ENCODE measurements around the gene CD96. TPM values are rescaled to one million over a fixed set of nuclear protein-coding genes. Genes with fewer than 3 reads are reported as not detected.

CD96 gene
- total RNA-seq, 3 donors from 2014 or later, result 1.4 to 8.2 (median 6.2) TPM

GRCh38 chr3:111591555-111591954 lies 49.6 kb downstream of the CD96 start:
- intact Hi-C loops (cut with DNase I; ENCODE audit: low total_unique reads), result no loop called here
- H3K27me3 ChIP-seq, result no peaks in the 10 kb centered on the region
- no peaks in the 10 kb centered on the region for H3K4me1 ChIP-seq
- H3K27ac ChIP-seq, result no peak overlapping the region
- H3K36me3 ChIP-seq, result no peaks in the 10 kb centered on the region
- no peak for TF ChIP-seq POLR2AphosphoS5 (IDR thresholded peaks at IDR 0.05)
- TF ChIP-seq, protein P1, sequence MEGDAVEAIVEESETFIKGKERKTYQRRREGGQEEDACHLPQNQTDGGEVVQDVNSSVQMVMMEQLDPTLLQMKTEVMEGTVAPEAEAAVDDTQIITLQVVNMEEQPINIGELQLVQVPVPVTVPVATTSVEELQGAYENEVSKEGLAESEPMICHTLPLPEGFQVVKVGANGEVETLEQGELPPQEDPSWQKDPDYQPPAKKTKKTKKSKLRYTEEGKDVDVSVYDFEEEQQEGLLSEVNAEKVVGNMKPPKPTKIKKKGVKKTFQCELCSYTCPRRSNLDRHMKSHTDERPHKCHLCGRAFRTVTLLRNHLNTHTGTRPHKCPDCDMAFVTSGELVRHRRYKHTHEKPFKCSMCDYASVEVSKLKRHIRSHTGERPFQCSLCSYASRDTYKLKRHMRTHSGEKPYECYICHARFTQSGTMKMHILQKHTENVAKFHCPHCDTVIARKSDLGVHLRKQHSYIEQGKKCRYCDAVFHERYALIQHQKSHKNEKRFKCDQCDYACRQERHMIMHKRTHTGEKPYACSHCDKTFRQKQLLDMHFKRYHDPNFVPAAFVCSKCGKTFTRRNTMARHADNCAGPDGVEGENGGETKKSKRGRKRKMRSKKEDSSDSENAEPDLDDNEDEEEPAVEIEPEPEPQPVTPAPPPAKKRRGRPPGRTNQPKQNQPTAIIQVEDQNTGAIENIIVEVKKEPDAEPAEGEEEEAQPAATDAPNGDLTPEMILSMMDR (IDR thresholded peaks at IDR 0.05), result no peak
- no peak for TF ChIP-seq POLR2A (IDR thresholded peaks at IDR 0.05)
- no peak overlapping the region for H3K4me3 ChIP-seq
- H3K9me3 ChIP-seq, result no peaks in the 10 kb centered on the region
- no peak for DNase-seq (ENCODE audit: low spot score in 2 of 2)

DNA sequence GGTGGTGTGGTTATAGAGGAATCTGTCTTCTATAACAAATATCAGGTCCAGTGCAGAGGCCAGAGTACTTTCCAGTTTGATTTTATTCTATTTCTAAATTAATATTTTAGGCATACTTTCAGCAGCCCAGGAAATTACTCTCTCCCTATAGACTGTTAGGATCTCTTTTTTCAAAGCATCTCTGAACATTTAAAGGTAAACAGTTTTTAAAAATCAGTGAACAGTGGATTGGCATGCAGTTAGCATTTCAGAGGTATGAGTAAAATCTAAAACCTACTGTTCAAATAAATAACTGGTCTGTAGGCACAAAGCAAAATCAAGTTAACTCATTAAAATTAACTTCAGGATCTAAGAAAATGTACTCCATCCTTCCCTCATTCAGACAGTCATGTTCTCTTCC lies 50.1 kb downstream of the CD96 start:
- Histone ChIP-seq H3K27ac (no peak overlapping the region), H3K9me3 (no peaks in the 10 kb centered on the region), H3K4me1 (no peaks in the 10 kb centered on the region), H3K27me3 (no peaks in the 10 kb centered on the region), H3K4me3 (no peak overlapping the region), H3K36me3 (no peaks in the 10 kb centered on the region)
- no peak for TF ChIP-seq POLR2AphosphoS5 (IDR thresholded peaks at IDR 0.05)
- TF ChIP-seq POLR2A (IDR thresholded peaks at IDR 0.05), result no peak
- TF ChIP-seq, protein P1 (IDR thresholded peaks at IDR 0.05), result no peak
- intact Hi-C loops (cut with DNase I; ENCODE audit: low total_unique reads), result no loop called here
- no peak for DNase-seq (ENCODE audit: low spot score in 2 of 2)

- no peak for DNase-seq (ENCODE audit: low spot score in 2 of 2)
- no peaks in the 10 kb centered on the region for H3K27me3 ChIP-seq
- intact Hi-C loops (cut with DNase I; ENCODE audit: low total_unique reads), result no loop called here
- no peaks in the 10 kb centered on the region for H3K9me3 ChIP-seq
- no peaks in the 10 kb centered on the region for H3K4me1 ChIP-seq
- H3K36me3 ChIP-seq, result no peaks in the 10 kb centered on the region
- TF ChIP-seq POLR2AphosphoS5 (IDR thresholded peaks at IDR 0.05) (no peak), POLR2A (IDR thresholded peaks at IDR 0.05) (no peak)
- TF ChIP-seq, protein P1 (IDR thresholded peaks at IDR 0.05), result no peak
- no peak overlapping the region for H3K4me3 ChIP-seq
- no peak overlapping the region for H3K27ac ChIP-seq
These were observed 50.9 kb downstream of the CD96 start for GRCh38 chr3:111592936-111593335.

DNA sequence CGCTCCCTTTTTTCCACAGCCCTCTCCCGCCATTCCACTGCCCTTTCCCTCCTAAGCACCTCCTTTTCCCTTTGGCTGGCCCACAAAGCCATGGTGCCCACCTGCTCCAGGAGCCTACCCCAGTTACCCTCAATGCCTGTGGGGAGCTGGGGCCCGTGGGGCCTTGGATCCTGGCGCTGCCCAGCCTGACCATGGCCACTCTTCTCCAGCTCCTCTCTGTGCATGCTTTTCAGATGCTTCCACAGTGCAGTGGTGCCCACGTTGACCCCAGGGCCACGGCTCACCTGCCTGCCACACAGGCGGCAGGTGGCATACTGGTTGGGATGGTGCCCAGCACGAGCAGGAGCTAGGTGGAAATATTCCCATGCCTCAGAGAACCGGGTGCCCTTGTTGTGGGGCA lies 51.7 kb downstream of the CD96 start:
- Histone ChIP-seq H3K27ac (no peak overlapping the region), H3K4me3 (no peak overlapping the region), H3K4me1 (no peaks in the 10 kb centered on the region), H3K36me3 (no peaks in the 10 kb centered on the region), H3K9me3 (no peaks in the 10 kb centered on the region), H3K27me3 (no peaks in the 10 kb centered on the region)
- intact Hi-C loops (cut with DNase I; ENCODE audit: low total_unique reads), result no loop called here
- TF ChIP-seq, protein P1 (IDR thresholded peaks at IDR 0.05), result no peak
- TF ChIP-seq POLR2AphosphoS5 (IDR thresholded peaks at IDR 0.05) (no peak), POLR2A (IDR thresholded peaks at IDR 0.05) (no peak)
- DNase-seq (ENCODE audit: low spot score in 2 of 2), result no peak

DNA sequence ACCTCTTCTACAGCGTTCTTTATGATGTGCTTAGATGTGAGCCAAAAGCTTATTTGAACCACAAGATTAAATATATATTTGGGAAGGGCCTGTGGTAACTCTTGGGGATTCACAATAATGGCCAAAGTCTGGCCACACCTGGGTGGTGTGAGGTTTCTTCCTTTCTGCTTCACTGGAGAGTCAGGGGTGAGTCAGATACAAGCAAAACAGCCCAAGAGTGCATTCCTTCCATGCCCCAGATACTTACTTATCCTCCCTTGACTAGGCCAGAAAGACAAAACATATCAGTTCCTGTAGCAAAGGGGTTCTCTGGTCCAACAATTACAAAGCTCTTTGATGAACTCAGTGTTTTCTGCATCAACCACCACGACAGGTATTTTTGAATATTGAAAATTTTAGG lies 52.2 kb downstream of the CD96 start:
- H3K4me3 ChIP-seq, result no peak overlapping the region

More for the DNA sequence above, 52.2 kb downstream of the CD96 start:
- Histone ChIP-seq H3K9me3 (no peaks in the 10 kb centered on the region), H3K4me1 (no peaks in the 10 kb centered on the region), H3K36me3 (no peaks in the 10 kb centered on the region), H3K27me3 (no peaks in the 10 kb centered on the region), H3K27ac (no peak overlapping the region)
- no peak for DNase-seq (ENCODE audit: low spot score in 2 of 2)
- no peak for TF ChIP-seq POLR2A (IDR thresholded peaks at IDR 0.05)
- no peak for TF ChIP-seq POLR2AphosphoS5 (IDR thresholded peaks at IDR 0.05)
- TF ChIP-seq, protein P1 (IDR thresholded peaks at IDR 0.05), result no peak
- intact Hi-C loops (cut with DNase I; ENCODE audit: low total_unique reads), result no loop called here

All from breast epithelium (tissue), 4 donors.